RWPE2 (cell line): ENCODE measurements around the gene DENND6B.
"Not testable (repeated sequence)": the region's sequence is repeated elsewhere in the genome, so short reads cannot be mapped to it uniquely, and the experiment has no call there.

Source experiments
- ATAC-seq: fragments of 200-7000 bp; cut with Tn5 transposase; 3 replicates; pipeline ENCODE4 v1.9.1; 2021; ENCODE audit warnings: low read depth
- DNase-seq: peaks from one replicate; pipeline ENCODE4 v3.0.0-alpha.2; 2020; ENCODE audit warnings: low spot score
- H3K27ac ChIP-seq: fragments of 450-650 bp; 2 replicates; pipeline ENCODE4 v1.5.1; 2017; ENCODE audit warnings: mild to moderate bottlenecking; ENCODE audit not compliant: poor library complexity, severe bottlenecking
- H3K27me3 ChIP-seq: fragments of 250-450 bp; sonication (Bioruptor Pico); 2 replicates; pipeline ENCODE4 v1.5.1; 2021; ENCODE audit warnings: mild to moderate bottlenecking, moderate library complexity; ENCODE audit not compliant: insufficient read depth, poor library complexity, severe bottlenecking
- H3K36me3 ChIP-seq: fragments of 250-450 bp; sonication (Bioruptor Pico); 2 replicates; pipeline ENCODE4 v1.5.1; 2020; ENCODE audit warnings: low read depth, mild to moderate bottlenecking, moderate library complexity
- H3K4me1 ChIP-seq: fragments of 250-450 bp; sonication (Bioruptor Pico); 2 replicates; pipeline ENCODE4 v1.5.1; 2021; ENCODE audit warnings: mild to moderate bottlenecking, moderate library complexity; ENCODE audit not compliant: insufficient read depth, poor library complexity, severe bottlenecking
- H3K4me3 ChIP-seq: fragments of 250-450 bp; sonication (Bioruptor Pico); 2 replicates; pipeline ENCODE4 v1.5.1; 2021; ENCODE audit warnings: mild to moderate bottlenecking, moderate library complexity; ENCODE audit not compliant: severe bottlenecking
- H3K9me3 ChIP-seq: fragments of 250-450 bp; sonication (Bioruptor Pico); 2 replicates; pipeline ENCODE4 v1.5.1; 2021; ENCODE audit warnings: mild to moderate bottlenecking, moderate library complexity; ENCODE audit not compliant: severe bottlenecking
- CTCF ChIP-seq: fragments of 450-650 bp; IDR thresholded peaks from one replicate; pipeline ENCODE4 v1.5.1; 2017; ENCODE audit warnings: mild to moderate bottlenecking, moderate library complexity; ENCODE audit not compliant: poor library complexity, severe bottlenecking

The DENND6B gene

GRCh38 chr22:50275181-50276055 is 51.4 kb downstream of the DENND6B start:
- Histone ChIP-seq H3K4me3 (no peak overlapping the region), H3K27ac (no peak overlapping the region), H3K9me3 (no peaks in the 10 kb centered on the region), H3K4me1 (peaks cover 7% of the 10 kb centered on the region), H3K27me3 (no peaks in the 10 kb centered on the region), H3K36me3 (peaks cover 59% of the 10 kb centered on the region)
- no peak for TF ChIP-seq CTCF
- DNase-seq: no peak
- ATAC-seq: no peak

GRCh38 chr22:50274771-50275170 is 52.0 kb downstream of the DENND6B start:
- TF ChIP-seq CTCF: no peak
- ATAC-seq: no peak

GRCh38 chr22:50274311-50274710 is 52.5 kb downstream of the DENND6B start:
- H3K4me1 ChIP-seq: peaks cover 7% of the 10 kb centered on the region
- H3K9me3 ChIP-seq: no peaks in the 10 kb centered on the region
- no peak overlapping the region for H3K27ac ChIP-seq
- TF ChIP-seq CTCF: peak; percentile 34
- H3K27me3 ChIP-seq: no peaks in the 10 kb centered on the region
- no peak for DNase-seq
- no peak overlapping the region for H3K4me3 ChIP-seq
- H3K36me3 ChIP-seq: peaks cover 48% of the 10 kb centered on the region
- ATAC-seq: peak; percentile 17; the same call in 1 of the 3 replicates

More at GRCh38 chr22:50274771-50275170, 52.0 kb downstream of the DENND6B start:
- Histone ChIP-seq H3K4me1 (peaks cover 7% of the 10 kb centered on the region), H3K27me3 (no peaks in the 10 kb centered on the region), H3K4me3 (no peak overlapping the region), H3K27ac (no peak overlapping the region), H3K36me3 (peaks cover 53% of the 10 kb centered on the region), H3K9me3 (no peaks in the 10 kb centered on the region)
- DNase-seq: no peak

GRCh38 chr22:50273781-50274180 is 53.0 kb downstream of the DENND6B start:
- DNase-seq, H3K9me3 ChIP-seq, ATAC-seq, H3K4me3 ChIP-seq, H3K27ac ChIP-seq, H3K27me3 ChIP-seq: not testable (repeated sequence)
- Histone ChIP-seq H3K36me3 (peaks cover 43% of the 10 kb centered on the region), H3K4me1 (peaks cover 11% of the 10 kb centered on the region)

GRCh38 chr22:50273352-50273751 is 53.5 kb downstream of the DENND6B start:
- peaks cover 14% of the 10 kb centered on the region for H3K4me1 ChIP-seq
- H3K36me3 ChIP-seq: peaks cover 39% of the 10 kb centered on the region
- DNase-seq, H3K27me3 ChIP-seq, H3K9me3 ChIP-seq, H3K27ac ChIP-seq, H3K4me3 ChIP-seq, ATAC-seq: not testable (repeated sequence)
